ENCODE measurements around the gene WDSUB1.

The WDSUB1 gene

GRCh38 chr2:159214325-159214865, 72.1 kb downstream of the WDSUB1 start:
- TF ChIP-seq CTCF (IDR thresholded peaks at IDR 0.05; ENCODE audit: low read depth, low read length, missing control alignments) = no peak
- no peak overlapping the region for H3K4me3 ChIP-seq (replicated peaks; ENCODE audit: low read depth, low read length)
- no peak for DNase-seq (ENCODE audit: extremely low read depth, low read depth)

- no peak for TF ChIP-seq CTCF (IDR thresholded peaks at IDR 0.05; ENCODE audit: low read depth, low read length, missing control alignments)
- H3K4me3 ChIP-seq (replicated peaks; ENCODE audit: low read depth, low read length) = no peak overlapping the region
- DNase-seq (ENCODE audit: extremely low read depth, low read depth) = no peak
Measured at GRCh38 chr2:159213296-159213695, 73.2 kb downstream of the WDSUB1 start.

GRCh38 chr2:159211447-159212396, 74.8 kb downstream of the WDSUB1 start:
- TF ChIP-seq CTCF (IDR thresholded peaks at IDR 0.05; ENCODE audit: low read depth, low read length, missing control alignments) = no peak
- H3K4me3 ChIP-seq (replicated peaks; ENCODE audit: low read depth, low read length) = no peak overlapping the region
- DNase-seq (ENCODE audit: extremely low read depth, low read depth) = no peak

- no peak for TF ChIP-seq CTCF (IDR thresholded peaks at IDR 0.05; ENCODE audit: low read depth, low read length, missing control alignments)
Measured at GRCh38 chr2:159209341-159210306, 76.9 kb downstream of the WDSUB1 start.

GRCh38 chr2:159208438-159208837, 78.1 kb downstream of the WDSUB1 start:
- DNase-seq (ENCODE audit: extremely low read depth, low read depth) = no peak
- no peak for TF ChIP-seq CTCF (IDR thresholded peaks at IDR 0.05; ENCODE audit: low read depth, low read length, missing control alignments)
- H3K4me3 ChIP-seq (replicated peaks; ENCODE audit: low read depth, low read length) = no peak overlapping the region

More at GRCh38 chr2:159209341-159210306, 76.9 kb downstream of the WDSUB1 start:
- no peak overlapping the region for H3K4me3 ChIP-seq (replicated peaks; ENCODE audit: low read depth, low read length)
- no peak for DNase-seq (ENCODE audit: extremely low read depth, low read depth)

- TF ChIP-seq CTCF (IDR thresholded peaks at IDR 0.05; ENCODE audit: low read depth, low read length, missing control alignments) = no peak
- DNase-seq (ENCODE audit: extremely low read depth, low read depth) = no peak
- H3K4me3 ChIP-seq (replicated peaks; ENCODE audit: low read depth, low read length) = no peak overlapping the region
Measured at GRCh38 chr2:159206736-159207380, 79.6 kb downstream of the WDSUB1 start.
